HEK293T (cell line): ENCODE data around the gene EOGT.

Experiments used
- CTCF ChIA-PET: fragments of 350-600 bp; formaldehyde crosslinking; extraction: SDS; loops from one replicate; lab custom pipeline; 2021; ENCODE audit warnings: antibody characterized with exemption, inconsistent platforms; lab: Yijun Ruan, JAX
- POLR2A ChIA-PET: fragments of 350-600 bp; formaldehyde crosslinking; extraction: SDS; loops from one replicate; lab custom pipeline; 2020; ENCODE audit warnings: antibody characterized with exemption, inconsistent platforms; lab: Yijun Ruan, JAX
- DNase-seq: peaks from one replicate; pipeline ENCODE4 v3.0.0; 2012; ENCODE audit warnings: mixed read lengths; ENCODE audit errors: extremely low spot score
- ARNT ChIP-seq: fragments of 450-650 bp; IDR thresholded peaks from 2 replicates; pipeline ENCODE4 v1.6.1; 2017; ENCODE audit warnings: mild to moderate bottlenecking
- BHLHE40 ChIP-seq: fragments of 450-650 bp; IDR thresholded peaks from 2 replicates; pipeline ENCODE4 v1.6.1; 2016; ENCODE audit warnings: mild to moderate bottlenecking, moderate library complexity, borderline replicate concordance
- CTBP1 ChIP-seq: fragments of 450-650 bp; IDR thresholded peaks from 2 replicates; pipeline ENCODE4 v1.6.1; 2016; ENCODE audit warnings: borderline replicate concordance
- ELF4 ChIP-seq: fragments of 450-650 bp; IDR thresholded peaks from 2 replicates; pipeline ENCODE4 v1.6.1; 2017; ENCODE audit warnings: antibody characterized with exemption
- FOXA1 ChIP-seq: fragments of 450-650 bp; IDR thresholded peaks from 2 replicates; pipeline ENCODE4 v1.6.1; 2016; ENCODE audit warnings: mild to moderate bottlenecking
- FOXK2 ChIP-seq: fragments of 450-650 bp; IDR thresholded peaks from 2 replicates; pipeline ENCODE4 v1.6.1; 2016; ENCODE audit warnings: mild to moderate bottlenecking
- FOXM1 ChIP-seq: fragments of 450-650 bp; IDR thresholded peaks from 2 replicates; pipeline ENCODE4 v1.6.1; 2017; ENCODE audit warnings: mild to moderate bottlenecking, borderline replicate concordance
- HDGF ChIP-seq: fragments of 450-650 bp; IDR thresholded peaks from 2 replicates; pipeline ENCODE4 v1.6.1; 2017; ENCODE audit warnings: antibody characterized with exemption, borderline replicate concordance
- L3MBTL2 ChIP-seq: fragments of 450-650 bp; conservative IDR thresholded peaks from 2 replicates; pipeline ENCODE4 v1.6.1; 2016; ENCODE audit warnings: mild to moderate bottlenecking
- LEF1 ChIP-seq: fragments of 450-650 bp; IDR thresholded peaks from 2 replicates; pipeline ENCODE4 v1.6.1; 2017; ENCODE audit warnings: mild to moderate bottlenecking, borderline replicate concordance
- NFRKB ChIP-seq: fragments of 450-650 bp; IDR thresholded peaks from 2 replicates; pipeline ENCODE4 v1.6.1; 2016; ENCODE audit warnings: mild to moderate bottlenecking, moderate library complexity
- PKNOX1 ChIP-seq: fragments of 450-650 bp; IDR thresholded peaks from 2 replicates; pipeline ENCODE4 v1.6.1; 2016
- SP1 ChIP-seq: fragments of 450-650 bp; IDR thresholded peaks from 2 replicates; pipeline ENCODE4 v1.6.1; 2017
- SUZ12 ChIP-seq: fragments of 450-650 bp; IDR thresholded peaks from 2 replicates; pipeline ENCODE4 v1.6.1; 2016; ENCODE audit warnings: mild to moderate bottlenecking
- TARDBP ChIP-seq: fragments of 450-650 bp; IDR thresholded peaks from 2 replicates; pipeline ENCODE4 v1.6.1; 2016
- ZNF384 ChIP-seq: fragments of 450-650 bp; IDR thresholded peaks from 2 replicates; pipeline ENCODE4 v1.6.1; 2016

The EOGT gene

GRCh38 chr3:69005071-69005790 is 8.3 kb downstream of the EOGT start:
- TF ChIP-seq BHLHE40 (no peak), SUZ12 (no peak), FOXK2 (no peak), PKNOX1 (no peak), CTBP1 (no peak), TARDBP (no peak), ZNF384 (no peak), L3MBTL2 (no peak), HDGF (no peak), FOXM1 (no peak), NFRKB (no peak), SP1 (no peak)
- ChIA-PET CTCF (interaction anchor here (0.7 kb wide), 1 partner anchor 9 kb away, joined by 3 read pairs; no protein-coding TSS in a partner anchor), POLR2A (no interaction called here)
- DNase-seq, result no peak

- CTCF ChIA-PET, result interaction anchor here (0.8 kb wide), 1 partner anchor 8 kb away, joined by 3 read pairs; no protein-coding TSS in a partner anchor
These were observed 9.3 kb downstream of the EOGT start for GRCh38 chr3:69004138-69004537.

GRCh38 chr3:68999605-69000004 is 13.9 kb downstream of the EOGT start:
- ChIA-PET POLR2A (no interaction called here), CTCF (no interaction called here)
- TF ChIP-seq TARDBP (no peak), LEF1 (no peak), NFRKB (no peak), ELF4 (no peak), SUZ12 (no peak), CTBP1 (no peak), SP1 (no peak), ARNT (no peak), BHLHE40 (no peak), HDGF (no peak), FOXK2 (no peak)
- no peak for DNase-seq

More at GRCh38 chr3:69004138-69004537, 9.3 kb downstream of the EOGT start:
- TF ChIP-seq CTBP1, result no peak
- no peak for TF ChIP-seq LEF1
- TF ChIP-seq L3MBTL2, result no peak
- TF ChIP-seq BHLHE40, result no peak
- DNase-seq, result no peak
- POLR2A ChIA-PET, result no interaction called here

GRCh38 chr3:68999158-68999557 is 14.3 kb downstream of the EOGT start:
- TF ChIP-seq HDGF (no peak), LEF1 (no peak), PKNOX1 (no peak), FOXK2 (no peak), L3MBTL2 (no peak), ARNT (no peak), SUZ12 (no peak), BHLHE40 (no peak)
- ChIA-PET POLR2A (no interaction called here), CTCF (no interaction called here)
- DNase-seq, result no peak

- ChIA-PET POLR2A (no interaction called here), CTCF (no interaction called here)
- no peak for DNase-seq
- no peak for TF ChIP-seq SP1
- TF ChIP-seq L3MBTL2, result no peak
- no peak for TF ChIP-seq BHLHE40
- TF ChIP-seq NFRKB, result no peak
- TF ChIP-seq ZNF384, result no peak
- no peak for TF ChIP-seq PKNOX1
- TF ChIP-seq TARDBP, result no peak
- TF ChIP-seq SUZ12, result no peak
- TF ChIP-seq HDGF, result no peak
- TF ChIP-seq FOXK2, result no peak
- TF ChIP-seq ARNT, result no peak
- no peak for TF ChIP-seq LEF1
- no peak for TF ChIP-seq FOXM1
- TF ChIP-seq FOXA1, result no peak
- TF ChIP-seq CTBP1, result no peak
- no peak for TF ChIP-seq ELF4
These were observed 15.6 kb downstream of the EOGT start for GRCh38 chr3:68997887-68998286.

GRCh38 chr3:68996356-68996995 is 17.0 kb downstream of the EOGT start:
- ChIA-PET CTCF (interaction anchor here (0.6 to 0.9 kb wide), 2 partner anchors 9 to 1455 kb away, joined by 3 read pairs; no protein-coding TSS in a partner anchor), POLR2A (no interaction called here)
- TF ChIP-seq LEF1, result no peak
- TF ChIP-seq NFRKB, result no peak
- no peak for TF ChIP-seq ARNT
- TF ChIP-seq BHLHE40, result no peak
- TF ChIP-seq TARDBP, result no peak
- no peak for TF ChIP-seq HDGF
- TF ChIP-seq ELF4, result no peak
- TF ChIP-seq CTBP1, result no peak
- TF ChIP-seq FOXK2, result no peak
- DNase-seq, result no peak
